GM19324 (cell line): Measurements from ENCODE around the gene PIAS1.

Experiments used
- ATAC-seq: cut with Tn5 transposase; IDR thresholded peaks from one replicate; pipeline ENCODE4 v1.9.1; 2021; ENCODE audit warnings: mild to moderate bottlenecking, moderate library complexity; ENCODE audit not compliant: unreplicated experiment, low FRiP score

Gene PIAS1

DNA sequence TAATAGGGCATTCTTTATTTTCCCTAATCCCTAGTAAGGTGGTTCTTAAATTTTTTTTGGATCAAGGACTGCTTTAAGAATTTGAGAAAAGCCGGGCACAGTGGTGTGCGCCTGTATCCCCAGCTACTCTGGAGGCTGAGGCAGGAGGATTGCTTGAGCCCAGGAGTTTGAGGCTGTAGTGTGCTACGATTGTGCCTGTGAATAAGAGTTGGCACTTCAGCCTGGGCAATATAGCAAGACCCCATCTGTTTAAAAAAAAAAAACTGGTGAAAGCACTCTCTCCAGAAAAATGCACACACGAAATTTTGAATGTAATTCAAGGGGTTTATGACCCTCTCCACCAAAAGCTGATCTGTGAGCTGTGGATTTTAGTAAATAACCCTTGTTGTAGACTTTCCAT is 119.0 kb downstream of the PIAS1 start:
- ATAC-seq: no peak

DNA sequence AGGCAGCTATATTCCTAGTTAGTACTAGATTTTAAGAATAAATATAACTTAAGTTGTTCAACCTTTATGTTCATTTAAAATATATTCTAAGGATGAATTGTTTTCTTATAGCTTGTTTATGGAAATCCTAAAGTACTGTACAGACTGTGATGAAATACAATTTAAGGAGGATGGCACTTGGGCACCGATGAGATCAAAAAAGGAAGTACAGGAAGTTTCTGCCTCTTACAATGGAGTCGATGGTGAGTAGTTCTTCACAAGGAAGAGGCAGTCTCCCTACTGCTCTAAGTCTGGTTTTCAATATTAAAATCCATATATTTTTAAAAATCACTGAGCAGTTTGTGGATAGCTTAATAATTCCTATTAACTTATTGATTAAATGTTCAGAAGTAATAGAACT is 121.4 kb downstream of the PIAS1 start:
- ATAC-seq: no peak

DNA sequence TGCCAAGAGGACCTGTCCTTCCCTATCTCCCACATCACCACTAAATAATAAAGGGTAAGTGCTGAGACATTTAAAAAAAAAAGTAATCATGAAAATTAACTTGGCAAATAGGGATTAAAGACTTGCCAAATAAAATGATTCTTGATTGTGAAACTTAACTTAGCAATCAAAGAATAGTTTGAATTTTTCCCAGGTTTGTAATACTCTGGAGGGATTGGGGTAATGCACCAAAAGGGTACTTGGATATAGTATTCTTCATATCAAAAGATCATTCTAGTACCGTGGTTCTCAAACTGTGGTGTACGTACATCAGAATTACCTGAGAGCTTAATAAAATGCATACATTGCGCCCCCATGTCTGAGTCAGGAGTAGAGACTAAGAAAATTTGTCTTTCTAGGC is 122.5 kb downstream of the PIAS1 start:
- no peak for ATAC-seq

DNA sequence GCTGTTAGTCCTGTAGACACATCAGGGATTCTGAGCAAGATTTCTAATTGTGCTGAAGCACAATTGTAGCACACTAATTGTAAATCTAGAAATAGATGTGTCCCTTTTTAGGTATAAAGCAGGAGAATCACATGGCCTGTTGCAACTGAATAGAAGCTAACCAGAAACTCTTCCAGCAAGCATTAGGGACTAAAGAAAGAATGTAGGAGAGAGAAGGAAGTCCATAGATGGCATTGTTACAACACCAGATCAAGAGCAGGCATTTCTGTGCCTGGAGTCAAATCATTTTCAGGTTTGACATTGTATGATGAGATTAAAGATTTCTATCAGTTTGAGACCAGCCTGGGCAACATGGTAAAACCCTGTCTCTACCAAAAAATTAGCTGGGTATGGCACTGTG is 123.6 kb downstream of the PIAS1 start:
- ATAC-seq: no peak

DNA sequence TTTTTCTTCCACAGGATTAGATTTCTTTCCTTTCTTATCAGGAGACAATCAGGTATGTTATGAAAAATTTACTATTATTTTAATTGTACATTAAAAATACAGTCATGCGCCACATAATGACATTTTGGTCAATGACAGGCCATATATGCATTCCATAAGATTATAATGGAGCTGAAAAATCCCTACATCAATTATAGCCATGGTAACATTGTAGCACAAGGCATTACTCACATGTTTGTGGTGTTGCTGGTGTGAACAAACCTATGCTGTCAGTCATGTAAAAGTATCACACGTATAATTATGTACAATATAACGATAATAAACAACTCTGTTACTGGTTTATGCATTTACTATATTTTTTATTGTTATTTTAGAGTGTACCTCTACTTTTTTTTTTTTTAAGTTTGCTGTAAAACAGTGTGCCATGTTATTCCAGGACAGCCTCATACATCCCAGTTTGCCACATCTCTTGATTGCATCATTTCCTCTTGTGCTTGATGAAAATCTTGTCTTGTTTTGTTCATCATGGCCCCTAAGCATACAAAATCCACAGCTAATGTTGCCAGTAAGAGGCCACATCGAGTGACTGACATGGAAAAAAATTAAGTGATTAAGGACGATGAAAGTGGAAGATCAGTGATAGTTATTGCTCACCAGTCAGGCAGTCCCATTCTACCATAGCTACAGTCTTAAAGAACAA is 129.7 kb downstream of the PIAS1 start:
- ATAC-seq: no peak

DNA sequence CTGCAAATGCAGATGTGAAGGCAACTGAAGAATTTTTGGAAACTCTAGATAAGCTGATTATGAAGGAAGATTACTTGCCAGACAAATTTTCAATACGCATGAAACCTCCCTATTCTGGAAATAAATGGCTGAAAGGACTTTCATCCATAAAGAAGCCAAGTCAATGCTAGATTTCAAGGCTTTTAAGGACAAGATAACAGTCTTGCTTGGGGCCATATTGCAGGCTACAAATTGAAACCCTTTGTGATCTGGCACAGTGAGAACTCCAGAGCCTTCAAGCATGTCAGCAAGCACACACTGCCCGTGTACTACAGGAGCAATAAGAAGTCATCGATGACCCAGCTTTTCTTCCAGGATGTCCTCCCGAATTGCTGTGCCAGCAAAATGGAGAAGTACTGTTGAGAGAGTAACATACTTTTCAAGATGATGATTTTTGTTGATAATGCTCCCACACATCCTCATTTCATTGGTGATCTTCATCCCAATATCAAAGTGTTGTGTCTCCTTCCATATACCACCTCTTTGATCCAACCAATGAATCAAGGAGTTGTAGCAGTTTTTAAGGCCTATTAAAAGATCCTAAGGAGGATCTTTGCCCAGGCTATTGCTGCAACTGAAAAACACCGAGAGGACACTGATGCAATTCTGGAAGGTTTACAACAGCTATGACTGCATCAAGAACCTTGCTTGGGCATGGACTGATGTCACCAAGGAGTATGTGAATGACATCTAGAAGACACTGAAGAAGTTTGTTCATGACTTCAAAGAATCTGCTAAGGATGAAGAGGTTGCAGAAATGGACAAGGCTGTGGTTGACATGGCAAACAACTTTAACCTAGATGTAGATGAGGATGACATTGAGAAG is 130.7 kb downstream of the PIAS1 start:
- ATAC-seq: no peak

DNA sequence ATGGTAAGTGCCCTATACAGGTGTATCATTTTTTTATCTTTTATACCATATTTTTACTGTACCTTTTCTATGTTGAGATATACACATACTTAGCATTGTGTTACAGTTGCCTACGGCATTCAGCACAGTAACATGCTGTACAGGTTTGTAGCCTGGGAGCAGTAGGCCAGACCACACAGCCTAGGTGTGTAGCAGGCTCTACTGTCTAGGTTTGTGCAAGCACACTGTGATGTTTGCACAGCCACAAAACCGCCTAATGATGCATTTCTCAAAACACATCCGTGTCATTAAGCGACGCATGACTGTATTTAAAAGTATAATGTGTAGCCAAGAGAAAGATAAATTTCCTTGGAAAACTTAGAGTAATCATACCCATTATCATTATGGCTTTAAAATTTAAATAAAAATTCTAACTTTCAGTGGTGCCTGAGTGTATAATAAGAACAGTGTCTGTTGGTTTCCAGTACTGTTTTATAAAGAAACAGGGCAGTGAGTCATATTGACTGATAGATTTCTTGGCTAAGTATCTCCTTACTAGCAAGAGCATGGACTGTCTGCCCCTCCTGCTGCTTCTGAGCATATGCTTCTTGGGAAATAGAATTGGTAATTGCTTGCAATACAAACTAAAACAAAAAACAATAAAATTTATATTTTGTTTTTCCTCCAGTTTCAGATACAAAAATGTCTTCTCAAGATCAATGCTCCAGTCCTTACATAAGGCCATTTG is 132.7 kb downstream of the PIAS1 start:
- no peak for ATAC-seq

DNA sequence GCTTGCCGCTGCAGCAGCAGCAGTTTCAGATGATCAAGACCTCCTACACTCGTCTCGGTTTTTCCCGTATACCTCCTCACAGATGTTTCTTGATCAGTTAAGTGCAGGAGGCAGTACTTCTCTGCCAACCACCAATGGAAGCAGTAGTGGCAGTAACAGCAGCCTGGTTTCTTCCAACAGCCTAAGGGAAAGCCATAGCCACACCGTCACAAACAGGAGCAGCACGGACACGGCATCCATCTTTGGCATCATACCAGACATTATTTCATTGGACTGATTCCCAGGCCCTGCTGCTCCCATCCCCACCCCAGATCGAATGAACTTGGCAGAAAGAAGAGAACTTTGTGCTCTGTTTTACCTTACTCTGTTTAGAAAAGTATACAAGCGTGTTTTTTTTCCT is 133.4 kb downstream of the PIAS1 start:
- no peak for ATAC-seq

DNA sequence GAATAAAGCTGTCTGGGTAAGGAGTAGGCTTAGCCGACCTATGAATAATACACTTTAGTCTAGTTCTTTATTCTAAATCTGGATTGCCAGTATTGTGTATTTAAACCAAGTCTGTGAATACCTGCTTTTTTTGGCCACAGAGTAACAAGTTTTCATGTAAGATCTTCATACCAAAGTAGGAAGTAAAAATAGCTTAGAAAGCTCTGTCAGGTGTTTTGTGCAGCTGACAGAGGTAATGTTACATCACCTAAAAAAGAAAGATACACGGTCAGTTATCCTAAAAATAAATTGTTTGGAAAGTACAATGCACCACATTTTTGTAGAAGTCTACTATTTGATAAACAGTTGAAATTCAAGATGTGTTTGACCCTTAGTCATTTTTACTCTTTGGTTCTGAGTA is 134.5 kb downstream of the PIAS1 start:
- no peak for ATAC-seq

DNA sequence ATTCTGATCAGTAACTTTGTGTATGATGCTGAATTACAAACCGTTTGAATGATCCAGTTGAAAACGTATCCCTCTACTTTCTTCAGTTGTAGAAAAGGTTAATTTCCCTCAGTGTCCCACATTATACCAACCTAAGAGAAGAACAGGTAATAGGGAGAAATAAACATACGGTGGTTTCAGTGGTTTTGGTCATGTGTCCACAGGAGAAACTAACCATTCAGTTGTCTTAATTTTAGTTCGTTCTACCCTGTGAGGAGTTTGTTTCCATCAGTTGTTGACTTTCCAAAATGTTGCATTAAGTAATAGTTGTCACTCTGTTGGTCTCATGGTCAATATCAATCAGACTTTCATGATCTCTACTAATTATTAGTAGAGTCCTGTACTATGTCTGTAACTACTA is 135.9 kb downstream of the PIAS1 start:
- no peak for ATAC-seq

DNA sequence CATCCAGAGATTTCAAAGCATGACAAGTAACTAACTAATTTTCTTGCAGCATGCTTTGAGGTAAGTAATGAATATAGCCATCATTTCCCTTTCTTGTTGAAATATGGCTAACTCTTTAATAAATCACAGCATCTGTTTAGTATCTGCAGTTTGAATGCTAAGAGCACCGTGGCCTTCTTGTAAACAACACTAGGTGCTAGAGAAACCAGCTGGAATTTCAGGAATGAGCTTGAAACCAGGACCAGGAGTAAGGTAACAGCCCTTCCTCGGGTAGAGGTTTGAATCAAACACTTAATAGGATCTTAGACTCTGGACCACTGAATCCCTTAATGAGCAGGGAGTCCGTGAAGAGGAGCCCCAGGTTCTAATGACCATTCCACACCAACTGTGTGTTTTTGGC is 137.4 kb downstream of the PIAS1 start:
- no peak for ATAC-seq

DNA sequence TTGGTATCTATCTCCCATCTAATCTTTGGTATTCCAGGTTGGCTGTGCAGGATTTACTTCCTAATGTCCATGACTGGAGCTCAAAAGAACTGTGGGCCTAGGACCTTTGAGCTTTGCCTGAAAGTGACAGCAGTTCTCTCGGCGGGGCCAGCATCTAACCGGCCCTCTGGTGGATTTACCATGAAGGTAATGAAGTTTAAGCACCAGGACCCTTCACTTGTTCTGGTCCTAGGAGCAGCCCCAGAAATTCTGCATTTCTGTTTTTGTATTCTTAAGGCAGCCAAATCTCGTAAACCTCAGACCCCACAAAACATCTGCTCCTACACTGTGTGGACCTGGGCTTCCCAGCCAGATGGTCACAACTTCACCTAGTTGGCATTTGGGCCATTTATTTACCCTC is 138.0 kb downstream of the PIAS1 start:
- no peak for ATAC-seq

DNA sequence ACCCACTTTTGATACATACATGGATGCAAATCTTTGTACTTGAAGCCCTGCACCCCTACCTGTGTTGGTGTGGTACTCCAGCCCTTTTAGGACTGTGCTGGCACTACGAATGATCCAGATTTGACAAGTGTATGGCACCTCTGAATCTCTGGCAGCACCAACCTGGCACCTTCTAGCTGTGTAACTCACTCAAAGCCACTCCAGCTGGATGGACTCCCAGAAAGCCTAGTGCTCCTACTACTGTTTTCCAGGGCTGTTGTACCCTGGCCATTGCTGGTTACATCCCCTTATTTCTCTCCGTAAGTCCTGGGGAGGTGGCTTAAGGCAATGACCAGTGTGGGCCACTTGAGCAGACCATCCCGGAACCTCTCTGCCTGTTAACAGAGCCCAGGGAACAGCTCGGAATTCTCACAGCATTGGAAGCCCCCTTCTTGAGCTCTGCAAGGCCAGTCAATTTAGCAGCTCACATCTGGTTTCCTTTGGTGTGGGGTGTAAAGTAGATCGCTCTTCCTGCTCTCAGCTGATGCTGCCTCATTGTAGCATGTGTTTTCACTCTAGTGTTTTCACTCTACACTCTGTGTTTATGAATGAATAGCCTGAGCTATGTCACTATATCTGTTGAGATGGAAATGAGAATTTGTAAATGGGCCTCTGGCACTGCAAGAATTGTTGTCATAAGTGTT is 138.8 kb downstream of the PIAS1 start:
- ATAC-seq: no peak

DNA sequence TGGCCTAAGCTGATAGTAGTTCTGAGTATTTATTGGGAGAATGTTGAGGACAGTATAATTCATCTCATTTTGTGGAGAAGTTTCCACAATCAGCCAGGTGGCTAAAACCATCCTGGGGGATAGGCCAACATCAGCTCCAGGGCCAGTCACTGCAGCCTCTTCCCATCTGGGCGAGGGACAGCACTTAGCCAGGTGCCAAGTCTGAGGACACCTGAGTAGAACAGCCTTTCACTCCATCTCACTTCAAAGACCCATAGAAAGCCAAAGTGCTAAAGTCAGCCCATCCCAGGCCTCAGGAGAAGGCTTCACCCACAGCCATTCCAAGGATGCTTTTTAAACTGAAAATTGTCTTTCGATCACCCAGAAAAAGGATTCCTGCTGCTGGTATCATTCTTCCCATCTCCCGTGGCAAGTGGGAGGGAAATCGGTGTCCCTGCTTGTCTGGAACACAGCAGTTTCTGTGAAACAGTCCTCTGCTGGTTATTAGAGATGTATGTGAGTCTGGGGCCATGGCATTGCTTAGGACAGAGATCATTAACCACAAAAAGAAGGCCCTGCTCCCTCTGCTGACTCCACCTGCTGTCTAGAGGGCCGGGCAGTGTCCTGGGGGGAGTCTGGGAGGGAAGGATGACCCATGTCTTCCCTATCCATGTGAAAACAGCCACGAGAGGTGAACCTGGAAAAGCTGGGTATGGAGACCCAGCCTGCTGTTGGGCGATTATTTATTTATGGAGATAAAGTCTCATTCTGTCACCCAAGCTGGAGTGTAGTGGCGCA is 141.4 kb downstream of the PIAS1 start:
- ATAC-seq: no peak

DNA sequence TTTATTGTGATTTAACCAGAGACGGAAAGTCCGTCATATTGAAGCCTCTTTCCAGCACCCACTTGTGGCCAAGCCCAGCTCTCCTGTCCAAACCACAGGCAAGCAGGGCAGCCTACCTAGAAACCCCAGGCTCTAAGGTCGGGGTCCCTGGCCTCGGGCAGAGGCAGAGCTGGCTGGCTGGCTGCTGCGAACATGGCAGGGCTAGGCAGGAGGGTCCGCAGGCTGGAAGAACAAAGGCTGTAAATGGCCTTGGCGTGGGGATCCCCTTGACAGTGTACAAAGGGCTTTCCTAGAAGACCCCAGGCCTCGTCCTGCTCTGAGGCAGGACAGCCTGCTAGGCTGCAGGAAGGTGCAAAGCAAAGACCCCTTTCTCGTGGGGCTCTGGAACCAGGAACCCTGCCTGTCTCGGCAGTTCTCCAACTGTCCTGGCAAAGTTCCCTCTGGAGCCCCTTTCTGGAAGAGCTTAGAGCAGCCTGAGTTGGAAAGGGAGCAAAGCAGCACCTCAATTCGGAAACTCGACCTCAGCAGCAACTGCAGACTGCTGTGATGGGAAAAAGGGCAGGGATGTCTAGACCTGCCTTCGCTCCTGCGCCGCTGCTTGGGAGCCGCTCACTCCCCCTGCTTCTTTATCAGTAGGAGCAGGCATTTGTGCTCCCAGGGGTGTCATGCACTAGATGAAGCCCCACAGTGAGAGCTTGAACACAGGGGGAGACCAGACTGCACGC is 142.5 kb downstream of the PIAS1 start:
- no peak for ATAC-seq

DNA sequence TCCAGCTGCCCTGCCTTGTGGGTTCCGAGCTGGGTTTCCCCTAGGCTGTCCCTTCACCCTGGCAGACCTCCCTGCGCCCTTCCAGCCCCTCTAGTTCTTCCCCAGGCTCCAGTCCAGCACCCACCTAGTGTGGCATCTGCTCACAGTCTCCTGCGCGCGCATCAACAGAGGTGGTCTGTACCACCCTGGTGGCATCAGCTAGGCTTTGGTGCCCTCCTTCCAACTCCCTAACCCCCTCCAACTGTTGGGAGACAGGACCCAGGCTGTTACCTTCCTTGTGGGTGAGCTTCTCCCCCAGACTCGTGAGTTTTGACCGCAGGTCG is 143.0 kb downstream of the PIAS1 start:
- ATAC-seq: no peak

DNA sequence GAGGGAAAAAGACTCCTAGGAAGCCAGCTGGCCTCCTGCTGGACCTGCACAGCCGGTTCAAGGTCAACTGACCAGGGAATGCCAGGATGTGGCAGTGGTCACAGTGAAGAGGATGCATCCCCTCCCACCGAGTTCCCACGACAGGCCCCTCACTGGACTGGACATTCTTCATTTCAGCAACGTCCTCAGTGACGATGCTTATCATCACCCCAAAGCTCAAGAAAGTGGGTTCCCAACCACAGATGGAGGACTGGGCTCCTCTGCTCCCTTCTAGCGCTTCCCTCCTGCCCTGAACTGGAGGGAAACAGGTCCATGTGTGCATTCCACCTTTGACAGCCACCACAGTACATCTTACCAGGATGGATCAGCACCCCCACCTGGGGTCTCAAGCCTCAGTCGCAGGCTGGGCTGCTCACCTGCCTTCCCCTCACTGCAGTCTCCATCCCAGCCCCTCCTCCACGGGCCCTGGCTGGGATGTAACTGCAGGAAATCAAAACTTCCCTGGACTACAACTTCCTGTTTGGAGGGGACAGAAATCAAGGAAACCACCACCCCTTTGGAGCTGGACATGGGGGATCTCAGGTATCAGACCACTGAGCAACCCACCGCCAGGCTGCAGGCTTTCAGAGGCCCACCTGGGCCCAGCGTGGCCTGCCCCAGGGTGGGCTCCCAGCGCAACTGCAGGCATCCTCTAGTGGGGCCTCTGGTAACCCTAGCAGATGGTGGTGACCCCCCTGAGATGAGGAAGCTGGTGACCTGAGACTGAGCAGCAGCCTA is 143.7 kb downstream of the PIAS1 start:
- no peak for ATAC-seq

DNA sequence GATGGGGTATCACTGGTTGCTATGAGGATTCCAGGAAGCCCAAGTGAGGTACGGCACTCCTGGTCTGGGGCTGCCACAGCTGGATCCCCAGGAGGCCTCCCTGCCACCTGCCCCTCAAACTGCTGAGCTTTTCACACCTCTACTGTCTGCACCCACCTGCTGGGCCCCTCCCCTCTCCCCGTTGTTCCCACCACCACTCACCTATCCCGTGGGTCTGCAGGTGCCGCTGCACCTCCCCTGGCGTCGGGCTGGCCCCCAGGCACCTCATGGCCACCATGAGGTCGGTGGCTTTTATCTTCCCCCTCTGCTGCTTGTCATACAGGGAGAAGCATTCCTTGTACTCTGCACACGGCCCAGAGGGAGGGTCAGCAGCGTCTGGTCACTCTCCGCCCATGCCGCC is 145.2 kb downstream of the PIAS1 start:
- no peak for ATAC-seq
